HEK293 (cell line): ENCODE measurements around the gene ZNF521.

ENCODE experiments used
- CTCF ChIA-PET: fragments of 350-600 bp; formaldehyde crosslinking; extraction: SDS; loops from one replicate; lab custom pipeline; 2021; ENCODE audit warnings: antibody characterized with exemption; lab: Yijun Ruan, JAX
- POLR2A ChIA-PET: fragments of 300-600 bp; formaldehyde crosslinking; extraction: SDS; loops from one replicate; lab custom pipeline; 2020; ENCODE audit warnings: antibody characterized with exemption, inconsistent platforms; lab: Yijun Ruan, JAX
- H3K27ac ChIP-seq: fragments of 200-500 bp; sonication (Bioruptor generic); 2 replicates; pipeline ENCODE4 v1.5.1; 2014; ENCODE audit warnings: low read depth, low read length, control low read depth, inconsistent platforms; ENCODE audit errors: extremely low read depth
- H3K36me3 ChIP-seq, 2 experiments: fragments of 200-500 bp in 1 of 2; sonication (Bioruptor generic) in 1 of 2; 1 replicate in 1 of 2; 2 replicates in 1 of 2; pipeline ENCODE4 v1.5.1; 2014 to 2017; ENCODE audit warnings: inconsistent platforms in 2 of 2, low read length in 2 of 2; ENCODE audit not compliant: control insufficient read depth in 2 of 2, insufficient read depth in 1 of 2
- H3K4me1 ChIP-seq: fragments of 200-500 bp; sonication (Bioruptor generic); 2 replicates; pipeline ENCODE4 v1.5.1; 2014; ENCODE audit warnings: mild to moderate bottlenecking, low read length, inconsistent platforms; ENCODE audit not compliant: control insufficient read depth, insufficient read depth
- H3K4me3 ChIP-seq: 2 replicates; pipeline ENCODE4 v1.5.1; 2011; ENCODE audit warnings: low read depth, mild to moderate bottlenecking, control low read depth, low read length, moderate library complexity
- H3K9me3 ChIP-seq: fragments of 200-500 bp; sonication (Bioruptor generic); 2 replicates; pipeline ENCODE4 v1.5.1; 2014; ENCODE audit warnings: low read depth, low read length, inconsistent platforms; ENCODE audit not compliant: control insufficient read depth, insufficient read depth
- CTCF ChIP-seq: fragments of 450-650 bp; formaldehyde crosslinking; IDR thresholded peaks from 2 replicates; pipeline ENCODE4 v1.5.1; 2016; ENCODE audit warnings: missing biosample characterization, missing genetic modification characterization
- EGR2 ChIP-seq: fragments of 450-650 bp; formaldehyde crosslinking; IDR thresholded peaks from 2 replicates; pipeline ENCODE4 v1.5.1; 2016; ENCODE audit warnings: low read depth, missing biosample characterization, missing genetic modification characterization
- OSR2 ChIP-seq: fragments of 450-650 bp; formaldehyde crosslinking; IDR thresholded peaks from 2 replicates; pipeline ENCODE4 v1.5.1; 2016; ENCODE audit warnings: missing biosample characterization, missing genetic modification characterization
- SP3 ChIP-seq: fragments of 450-650 bp; formaldehyde crosslinking; IDR thresholded peaks from 2 replicates; pipeline ENCODE4 v1.5.1; 2016; ENCODE audit warnings: missing biosample characterization, missing genetic modification characterization
- TRIM28 ChIP-seq: IDR thresholded peaks from 2 replicates; pipeline ENCODE4 v1.6.1; 2011; ENCODE audit warnings: low read length, control low read depth, borderline replicate concordance
- ZFHX2 ChIP-seq: fragments of 450-650 bp; formaldehyde crosslinking; conservative IDR thresholded peaks from 2 replicates; pipeline ENCODE4 v1.5.1; 2016; ENCODE audit warnings: missing biosample characterization, missing genetic modification characterization
- ZNF10 ChIP-seq: fragments of 450-650 bp; formaldehyde crosslinking; IDR thresholded peaks from 2 replicates; pipeline ENCODE4 v1.5.1; 2017; ENCODE audit warnings: missing biosample characterization, missing genetic modification characterization
- ZNF155 ChIP-seq: fragments of 450-650 bp; formaldehyde crosslinking; IDR thresholded peaks from 2 replicates; pipeline ENCODE4 v1.5.1; 2016; ENCODE audit warnings: missing biosample characterization, missing genetic modification characterization
- ZNF2 ChIP-seq: fragments of 450-650 bp; formaldehyde crosslinking; IDR thresholded peaks from 2 replicates; pipeline ENCODE4 v1.5.1; 2016; ENCODE audit warnings: missing biosample characterization, missing genetic modification characterization
- ZNF391 ChIP-seq: fragments of 450-650 bp; formaldehyde crosslinking; IDR thresholded peaks from 2 replicates; pipeline ENCODE4 v1.5.1; 2016; ENCODE audit warnings: low read depth, missing biosample characterization, missing genetic modification characterization, borderline replicate concordance
- ZNF426 ChIP-seq: fragments of 450-650 bp; formaldehyde crosslinking; IDR thresholded peaks from 2 replicates; pipeline ENCODE4 v1.5.1; 2017; ENCODE audit warnings: missing biosample characterization, missing genetic modification characterization, mild to moderate bottlenecking, inconsistent platforms, moderate library complexity
- ZNF830 ChIP-seq: fragments of 450-650 bp; IDR thresholded peaks from 2 replicates; pipeline ENCODE4 v1.5.0; 2018; ENCODE audit warnings: missing biosample characterization, missing genetic modification characterization, low read depth, mild to moderate bottlenecking, moderate library complexity
- TF ChIP-seq, protein P1 (sequence below): fragments of 450-650 bp; formaldehyde crosslinking; IDR thresholded peaks from 2 replicates; pipeline ENCODE4 v1.5.1; 2016; ENCODE audit warnings: missing biosample characterization, missing genetic modification characterization
- TF ChIP-seq, protein P2 (sequence below): fragments of 450-650 bp; formaldehyde crosslinking; IDR thresholded peaks from 2 replicates; pipeline ENCODE4 v1.5.1; 2016; ENCODE audit warnings: missing biosample characterization, missing genetic modification characterization
- TF ChIP-seq, protein P3 (sequence below): fragments of 450-650 bp; formaldehyde crosslinking; IDR thresholded peaks from 2 replicates; pipeline ENCODE4 v1.5.1; 2016; ENCODE audit warnings: missing biosample characterization, missing genetic modification characterization, low read depth

ZNF521 gene

GRCh38 chr18:25181993-25182392 is 170.0 kb downstream of the ZNF521 start:
- ChIA-PET CTCF (no interaction called here), POLR2A (no interaction called here)
- Histone ChIP-seq H3K4me1 (no peaks in the 10 kb centered on the region), H3K36me3 (no peaks in the 10 kb centered on the region), H3K4me3 (no peak overlapping the region), H3K9me3 (no peaks in the 10 kb centered on the region), H3K27ac (no peak overlapping the region)
- TF ChIP-seq, protein P1, sequence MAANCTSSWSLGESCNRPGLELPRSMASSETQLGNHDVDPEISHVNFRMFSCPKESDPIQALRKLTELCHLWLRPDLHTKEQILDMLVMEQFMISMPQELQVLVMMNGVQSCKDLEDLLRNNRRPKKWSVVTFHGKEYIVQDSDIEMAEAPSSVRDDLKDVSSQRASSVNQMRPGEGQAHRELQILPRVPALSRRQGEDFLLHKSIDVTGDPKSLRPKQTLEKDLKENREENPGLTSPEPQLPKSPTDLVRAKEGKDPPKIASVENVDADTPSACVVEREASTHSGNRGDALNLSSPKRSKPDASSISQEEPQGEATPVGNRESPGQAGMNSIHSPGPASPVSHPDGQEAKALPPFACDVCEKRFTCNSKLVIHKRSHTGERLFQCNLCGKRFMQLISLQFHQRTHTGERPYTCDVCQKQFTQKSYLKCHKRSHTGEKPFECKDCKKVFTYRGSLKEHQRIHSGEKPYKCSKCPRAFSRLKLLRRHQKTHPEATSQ, result no peak
- TF ChIP-seq OSR2 (tag by site-specific recombination) (no peak), ZNF426 (tag by site-specific recombination) (no peak), CTCF (tag by site-specific recombination) (no peak)

DNA sequence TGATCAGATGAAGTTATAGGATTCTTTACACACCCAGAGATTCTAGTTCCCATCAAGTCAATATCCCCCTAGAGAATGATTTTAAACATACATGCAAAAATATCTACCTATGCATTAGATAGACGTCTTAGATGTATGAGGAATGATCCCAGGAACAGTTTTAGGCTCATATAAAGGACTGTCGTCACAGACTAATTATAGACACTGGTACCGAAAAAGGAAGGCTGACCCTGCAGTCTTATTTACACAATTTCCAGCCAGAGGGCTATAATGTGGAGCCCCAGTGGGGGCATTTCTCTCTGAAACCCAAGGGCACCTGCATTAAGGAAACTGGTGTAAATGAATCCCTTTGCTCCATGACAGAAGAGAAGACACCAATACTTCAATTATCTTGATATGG is 170.4 kb downstream of the ZNF521 start:
- ChIA-PET CTCF (no interaction called here), POLR2A (no interaction called here)
- no peak overlapping the region for H3K27ac ChIP-seq
- no peaks in the 10 kb centered on the region for H3K36me3 ChIP-seq
- no peaks in the 10 kb centered on the region for H3K4me1 ChIP-seq
- TF ChIP-seq ZNF391, result no peak
- TF ChIP-seq SP3, result no peak
- no peaks in the 10 kb centered on the region for H3K9me3 ChIP-seq
- H3K4me3 ChIP-seq, result no peak overlapping the region

GRCh38 chr18:25180973-25181548 is 170.9 kb downstream of the ZNF521 start:
- H3K4me1 ChIP-seq, result no peaks in the 10 kb centered on the region
- no peak overlapping the region for H3K4me3 ChIP-seq
- TF ChIP-seq ZFHX2 (tag by site-specific recombination) (peak; percentile 69), ZNF2 (no peak), EGR2 (tag by site-specific recombination) (0 out of 2 replicates have a peak, but pooled peaks have one; percentile 48)
- TF ChIP-seq, protein P2, sequence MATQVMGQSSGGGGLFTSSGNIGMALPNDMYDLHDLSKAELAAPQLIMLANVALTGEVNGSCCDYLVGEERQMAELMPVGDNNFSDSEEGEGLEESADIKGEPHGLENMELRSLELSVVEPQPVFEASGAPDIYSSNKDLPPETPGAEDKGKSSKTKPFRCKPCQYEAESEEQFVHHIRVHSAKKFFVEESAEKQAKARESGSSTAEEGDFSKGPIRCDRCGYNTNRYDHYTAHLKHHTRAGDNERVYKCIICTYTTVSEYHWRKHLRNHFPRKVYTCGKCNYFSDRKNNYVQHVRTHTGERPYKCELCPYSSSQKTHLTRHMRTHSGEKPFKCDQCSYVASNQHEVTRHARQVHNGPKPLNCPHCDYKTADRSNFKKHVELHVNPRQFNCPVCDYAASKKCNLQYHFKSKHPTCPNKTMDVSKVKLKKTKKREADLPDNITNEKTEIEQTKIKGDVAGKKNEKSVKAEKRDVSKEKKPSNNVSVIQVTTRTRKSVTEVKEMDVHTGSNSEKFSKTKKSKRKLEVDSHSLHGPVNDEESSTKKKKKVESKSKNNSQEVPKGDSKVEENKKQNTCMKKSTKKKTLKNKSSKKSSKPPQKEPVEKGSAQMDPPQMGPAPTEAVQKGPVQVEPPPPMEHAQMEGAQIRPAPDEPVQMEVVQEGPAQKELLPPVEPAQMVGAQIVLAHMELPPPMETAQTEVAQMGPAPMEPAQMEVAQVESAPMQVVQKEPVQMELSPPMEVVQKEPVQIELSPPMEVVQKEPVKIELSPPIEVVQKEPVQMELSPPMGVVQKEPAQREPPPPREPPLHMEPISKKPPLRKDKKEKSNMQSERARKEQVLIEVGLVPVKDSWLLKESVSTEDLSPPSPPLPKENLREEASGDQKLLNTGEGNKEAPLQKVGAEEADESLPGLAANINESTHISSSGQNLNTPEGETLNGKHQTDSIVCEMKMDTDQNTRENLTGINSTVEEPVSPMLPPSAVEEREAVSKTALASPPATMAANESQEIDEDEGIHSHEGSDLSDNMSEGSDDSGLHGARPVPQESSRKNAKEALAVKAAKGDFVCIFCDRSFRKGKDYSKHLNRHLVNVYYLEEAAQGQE (tag by site-specific recombination), result no peak
- no peak overlapping the region for H3K27ac ChIP-seq
- H3K9me3 ChIP-seq, result no peaks in the 10 kb centered on the region
- H3K36me3 ChIP-seq, result no peaks in the 10 kb centered on the region
- ChIA-PET POLR2A (no interaction called here), CTCF (no interaction called here)

GRCh38 chr18:25177631-25178030 is 174.3 kb downstream of the ZNF521 start:
- H3K9me3 ChIP-seq, result no peaks in the 10 kb centered on the region
- CTCF ChIA-PET, result no interaction called here
- no peaks in the 10 kb centered on the region for H3K4me1 ChIP-seq
- no peak overlapping the region for H3K4me3 ChIP-seq
- no peak overlapping the region for H3K27ac ChIP-seq
- TF ChIP-seq, protein P3, sequence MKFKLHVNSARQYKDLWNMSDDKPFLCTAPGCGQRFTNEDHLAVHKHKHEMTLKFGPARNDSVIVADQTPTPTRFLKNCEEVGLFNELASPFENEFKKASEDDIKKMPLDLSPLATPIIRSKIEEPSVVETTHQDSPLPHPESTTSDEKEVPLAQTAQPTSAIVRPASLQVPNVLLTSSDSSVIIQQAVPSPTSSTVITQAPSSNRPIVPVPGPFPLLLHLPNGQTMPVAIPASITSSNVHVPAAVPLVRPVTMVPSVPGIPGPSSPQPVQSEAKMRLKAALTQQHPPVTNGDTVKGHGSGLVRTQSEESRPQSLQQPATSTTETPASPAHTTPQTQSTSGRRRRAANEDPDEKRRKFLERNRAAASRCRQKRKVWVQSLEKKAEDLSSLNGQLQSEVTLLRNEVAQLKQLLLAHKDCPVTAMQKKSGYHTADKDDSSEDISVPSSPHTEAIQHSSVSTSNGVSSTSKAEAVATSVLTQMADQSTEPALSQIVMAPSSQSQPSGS (tag by site-specific recombination), result no peak
- no peak for TF ChIP-seq ZNF155 (tag by site-specific recombination)
- TF ChIP-seq ZNF830 (tag by site-specific recombination), result no peak
- TF ChIP-seq ZNF10, result no peak
- no peak for TF ChIP-seq TRIM28
- TF ChIP-seq OSR2 (tag by site-specific recombination), result no peak
- H3K36me3 ChIP-seq, result no peaks in the 10 kb centered on the region
- POLR2A ChIA-PET, result no interaction called here
